B cell (primary cell): ENCODE measurements around the gene TYW1B.
"Not testable (repeated sequence)": the region's sequence is repeated elsewhere in the genome, so short reads cannot be mapped to it uniquely, and the experiment has no call there.

Experiments used
- EZH2 ChIP-seq: IDR thresholded peaks from 2 replicates; pipeline ENCODE4 v1.6.1; 2012; ENCODE audit warnings: borderline replicate concordance, low read depth, mild to moderate bottlenecking, moderate library complexity, low read length; ENCODE audit not compliant: insufficient read depth, poor library complexity, severe bottlenecking
- TF ChIP-seq, protein P1 (sequence below): fragments of 200-600 bp; IDR thresholded peaks from one replicate; pipeline ENCODE4 v1.8.0; 2022; ENCODE audit warnings: antibody characterized with exemption, mild to moderate bottlenecking

DNA sequence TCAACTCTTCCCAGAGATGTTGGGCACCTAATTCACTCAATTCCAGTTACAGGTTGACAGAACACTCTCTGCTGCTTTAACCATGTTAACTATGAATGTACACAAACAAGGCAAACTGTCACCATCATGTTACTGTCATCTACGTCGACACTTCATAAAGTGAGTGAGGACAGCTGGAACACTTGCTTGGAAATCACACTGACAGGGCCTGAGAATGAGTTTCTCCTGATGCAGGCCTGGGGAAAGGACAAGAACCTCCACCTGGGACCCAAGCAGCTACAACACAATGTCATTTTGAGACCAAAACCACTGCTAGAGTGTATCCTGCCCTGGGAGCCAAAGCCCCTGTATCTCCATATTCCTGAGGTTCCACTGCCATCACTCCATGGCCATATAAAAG is 98.9 kb downstream of the TYW1B start:
- TF ChIP-seq, protein P1, sequence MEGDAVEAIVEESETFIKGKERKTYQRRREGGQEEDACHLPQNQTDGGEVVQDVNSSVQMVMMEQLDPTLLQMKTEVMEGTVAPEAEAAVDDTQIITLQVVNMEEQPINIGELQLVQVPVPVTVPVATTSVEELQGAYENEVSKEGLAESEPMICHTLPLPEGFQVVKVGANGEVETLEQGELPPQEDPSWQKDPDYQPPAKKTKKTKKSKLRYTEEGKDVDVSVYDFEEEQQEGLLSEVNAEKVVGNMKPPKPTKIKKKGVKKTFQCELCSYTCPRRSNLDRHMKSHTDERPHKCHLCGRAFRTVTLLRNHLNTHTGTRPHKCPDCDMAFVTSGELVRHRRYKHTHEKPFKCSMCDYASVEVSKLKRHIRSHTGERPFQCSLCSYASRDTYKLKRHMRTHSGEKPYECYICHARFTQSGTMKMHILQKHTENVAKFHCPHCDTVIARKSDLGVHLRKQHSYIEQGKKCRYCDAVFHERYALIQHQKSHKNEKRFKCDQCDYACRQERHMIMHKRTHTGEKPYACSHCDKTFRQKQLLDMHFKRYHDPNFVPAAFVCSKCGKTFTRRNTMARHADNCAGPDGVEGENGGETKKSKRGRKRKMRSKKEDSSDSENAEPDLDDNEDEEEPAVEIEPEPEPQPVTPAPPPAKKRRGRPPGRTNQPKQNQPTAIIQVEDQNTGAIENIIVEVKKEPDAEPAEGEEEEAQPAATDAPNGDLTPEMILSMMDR = not testable (repeated sequence)
- TF ChIP-seq EZH2 = not testable (repeated sequence)
